GM19395 (cell line): ENCODE results near the gene COL11A1.

Experiments used
- ATAC-seq: cut with Tn5 transposase; IDR thresholded peaks from one replicate; pipeline ENCODE4 v1.9.1; 2021; ENCODE audit warnings: mild to moderate bottlenecking, moderate library complexity; ENCODE audit not compliant: unreplicated experiment

Gene COL11A1

GRCh38 chr1:102919659-102920058 is 188.7 kb downstream of the COL11A1 start:
- ATAC-seq: no peak

DNA sequence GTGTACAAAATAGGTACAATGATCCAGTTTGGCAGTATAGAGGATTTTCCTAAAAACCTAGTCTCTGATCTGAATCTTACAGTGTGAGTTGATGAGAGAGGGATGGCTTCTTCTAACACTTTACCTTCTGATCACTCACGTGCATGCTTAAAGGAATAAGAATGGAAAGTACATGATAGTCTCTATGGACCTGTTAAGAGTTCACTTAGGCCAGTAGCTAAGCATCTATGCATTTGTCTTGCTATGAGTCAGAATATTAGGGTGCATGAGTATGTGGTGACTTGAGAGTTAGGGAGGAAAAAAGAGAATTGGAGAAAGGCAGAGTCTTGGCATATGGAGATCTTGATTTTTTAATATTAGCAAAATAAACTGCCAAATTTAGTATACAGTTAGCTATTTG is 206.3 kb downstream of the COL11A1 start:
- ATAC-seq: no peak

DNA sequence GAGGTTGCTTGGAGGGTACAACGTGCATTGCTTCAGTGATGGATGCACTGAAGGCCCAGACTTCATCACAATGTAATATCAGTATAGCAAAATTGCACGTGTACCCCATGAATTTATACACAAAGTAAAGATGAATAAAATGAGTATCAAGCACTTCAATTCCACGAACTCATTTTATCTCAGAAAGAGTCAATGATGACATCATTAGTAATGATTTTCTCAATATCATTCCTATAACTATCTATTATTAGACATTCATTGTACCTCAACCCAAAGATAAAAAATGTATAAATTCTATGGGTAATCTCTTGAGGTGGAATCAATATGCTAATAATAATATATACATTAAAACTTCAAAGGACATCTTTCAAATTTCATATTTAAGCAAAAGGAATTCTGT is 208.4 kb downstream of the COL11A1 start:
- no peak for ATAC-seq

DNA sequence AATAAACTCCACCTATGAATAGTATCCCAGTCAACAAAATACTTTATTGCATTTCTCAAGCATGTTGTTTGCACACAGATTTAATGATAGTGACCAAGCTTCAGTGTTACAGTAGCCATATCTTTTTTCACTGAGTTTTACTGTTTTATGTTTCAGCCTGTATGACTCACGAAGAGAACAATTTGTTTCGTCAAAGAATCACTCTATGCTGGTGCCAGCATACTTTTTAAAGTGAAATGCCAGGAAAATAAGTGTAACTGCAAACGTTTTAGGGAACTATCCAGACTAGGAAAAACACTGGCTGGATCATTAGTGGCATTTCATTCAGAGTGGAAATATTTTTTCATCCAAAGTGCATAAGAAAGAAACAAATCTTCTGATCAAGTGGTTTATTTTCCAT is 210.8 kb downstream of the COL11A1 start:
- no peak for ATAC-seq

GRCh38 chr1:102896771-102897170 is 211.6 kb downstream of the COL11A1 start:
- no peak for ATAC-seq

DNA sequence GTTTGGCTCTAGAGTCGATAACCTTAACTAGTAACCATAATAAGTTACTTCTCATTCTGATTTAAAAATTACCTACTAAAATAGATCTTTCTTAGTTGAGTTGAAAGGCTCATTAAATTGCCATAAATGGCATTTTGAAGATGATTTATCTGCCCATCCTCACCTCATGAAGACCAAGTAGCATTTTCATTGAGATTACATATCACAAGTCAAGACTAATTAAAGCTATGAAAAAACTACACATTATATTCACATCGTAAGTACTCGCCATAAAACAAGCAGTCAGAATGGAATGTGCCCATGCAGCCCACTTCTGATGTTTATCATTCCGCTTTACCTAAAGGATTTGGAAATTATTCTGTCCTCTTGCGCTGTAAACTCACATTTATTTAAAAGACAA is 212.0 kb downstream of the COL11A1 start:
- ATAC-seq: no peak

GRCh38 chr1:102891868-102892625 is 216.3 kb downstream of the COL11A1 start:
- no peak for ATAC-seq

- ATAC-seq: no peak
Measured at GRCh38 chr1:102886638-102887037, 221.7 kb downstream of the COL11A1 start.

DNA sequence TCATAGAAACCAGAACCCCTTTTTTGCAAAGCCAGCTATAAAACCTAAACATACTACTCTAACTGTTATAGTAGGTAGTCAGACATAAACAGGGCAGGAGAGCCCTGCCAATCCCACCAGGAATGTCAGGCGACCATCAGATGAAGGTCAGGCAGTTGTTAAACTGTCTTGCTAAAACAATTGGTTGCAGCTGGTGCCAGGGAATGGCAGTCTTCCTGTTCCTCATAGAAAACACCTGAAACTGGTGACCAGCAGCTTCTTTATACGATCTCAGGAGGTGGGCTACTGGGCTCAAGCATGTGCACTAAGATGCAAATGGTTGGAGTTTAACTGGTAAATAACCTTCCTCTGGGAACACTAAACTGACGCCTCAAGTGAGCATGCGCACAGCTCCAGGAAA is 224.1 kb downstream of the COL11A1 start:
- ATAC-seq: no peak

GRCh38 chr1:102879439-102879993 is 228.8 kb downstream of the COL11A1 start:
- no peak for ATAC-seq

GRCh38 chr1:102875756-102876155 is 232.6 kb downstream of the COL11A1 start:
- ATAC-seq: no peak

DNA sequence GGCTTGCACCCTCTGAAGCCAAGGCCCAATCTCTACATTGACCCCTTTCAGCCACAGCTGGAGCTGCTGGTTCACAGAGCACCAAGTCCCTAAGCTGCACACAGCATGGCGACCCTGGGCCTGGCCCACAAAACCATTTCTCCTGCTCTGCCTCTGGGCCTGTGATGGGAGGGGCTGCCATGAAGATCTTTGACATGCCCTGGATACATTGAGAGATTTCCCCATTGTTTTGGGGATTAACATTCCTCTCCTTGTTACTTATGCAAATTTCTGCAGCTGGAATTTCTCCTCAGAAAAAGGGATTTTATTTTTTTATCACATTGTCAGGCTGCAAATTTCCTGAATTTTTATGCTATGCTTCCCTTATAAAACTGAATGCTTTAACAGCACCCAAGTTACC is 235.8 kb downstream of the COL11A1 start:
- ATAC-seq: no peak

DNA sequence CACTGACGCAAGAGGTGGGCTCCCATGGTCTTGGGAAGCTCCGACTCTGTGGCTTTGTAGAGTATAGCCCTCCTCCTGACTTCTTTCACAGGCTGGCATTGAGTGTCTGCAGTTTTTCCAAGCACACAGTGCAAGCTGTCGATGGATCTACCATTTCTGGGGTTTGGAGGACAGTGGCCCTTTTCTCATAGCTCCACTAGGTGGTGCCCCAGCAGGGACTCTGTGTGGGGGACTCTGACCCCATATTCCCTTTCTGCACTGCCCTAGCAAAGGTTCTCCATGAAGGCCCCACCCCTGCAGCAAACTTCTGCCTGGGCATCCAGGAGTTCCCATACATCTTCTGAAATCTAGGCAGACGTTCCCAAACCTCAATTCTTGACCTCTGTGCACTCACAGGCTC is 236.2 kb downstream of the COL11A1 start:
- ATAC-seq: no peak

DNA sequence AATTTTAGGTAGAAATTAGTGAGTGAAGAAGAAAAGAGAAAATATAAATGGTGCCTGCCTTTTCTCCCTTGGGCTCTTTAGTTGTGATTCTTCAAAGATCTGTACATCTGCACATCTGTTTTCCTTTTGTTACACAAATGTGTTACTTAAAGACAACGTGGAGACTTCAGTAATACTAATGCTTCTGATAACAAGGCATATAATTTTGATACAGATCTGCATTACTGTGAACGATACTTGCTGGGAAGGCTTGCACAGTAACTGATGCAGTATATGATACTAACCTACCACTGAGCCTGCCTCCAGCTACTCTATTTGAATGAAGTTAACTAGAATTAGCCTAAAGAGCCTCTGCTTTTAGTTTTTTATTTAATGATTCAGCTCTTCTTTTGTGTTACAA is 244.6 kb downstream of the COL11A1 start:
- ATAC-seq: no peak

- no peak for ATAC-seq
Measured at GRCh38 chr1:102861247-102861646, 247.1 kb downstream of the COL11A1 start.

DNA sequence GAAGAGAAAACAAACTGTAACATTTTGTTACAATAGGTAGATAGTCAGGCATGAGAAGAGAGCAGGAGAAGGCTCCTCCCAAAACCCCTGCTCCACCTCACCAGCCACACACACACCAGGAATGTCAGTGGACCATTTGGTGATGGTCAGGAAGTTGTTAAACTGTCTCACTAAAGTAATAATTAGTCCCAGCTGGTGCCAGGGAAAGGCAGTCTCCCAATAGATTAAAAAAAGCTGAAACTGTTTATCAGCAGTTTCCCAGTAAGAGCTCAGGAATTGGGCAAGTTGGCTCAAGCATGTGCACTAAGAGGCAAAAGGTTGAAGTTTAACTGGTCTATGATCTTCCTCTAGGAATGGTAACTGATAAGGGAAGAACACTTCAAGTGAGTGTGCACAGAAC is 249.6 kb downstream of the COL11A1 start:
- ATAC-seq: no peak

GRCh38 chr1:102857251-102857650 is 251.1 kb downstream of the COL11A1 start:
- ATAC-seq: no peak

- ATAC-seq: no peak
Measured at GRCh38 chr1:102853701-102854187, 254.6 kb downstream of the COL11A1 start.

DNA sequence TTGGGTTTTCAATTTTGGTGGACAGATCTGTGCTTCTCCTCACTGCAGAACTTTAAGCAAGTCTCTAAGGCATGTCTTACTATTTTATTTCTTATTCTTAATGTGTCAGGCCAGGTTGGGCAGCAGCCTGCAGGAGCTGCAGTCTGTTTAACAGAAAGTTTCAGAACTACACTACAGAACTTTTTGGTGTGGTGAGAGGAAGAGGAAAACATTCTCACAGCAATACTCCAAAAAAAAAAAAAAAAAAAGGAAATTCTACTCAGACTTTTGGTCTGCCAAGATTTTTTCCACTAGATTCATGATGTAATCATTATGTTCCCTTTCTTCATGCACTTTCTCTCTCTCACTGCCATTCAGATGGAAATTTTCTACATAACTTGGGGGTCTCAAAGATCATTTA is 255.2 kb downstream of the COL11A1 start:
- no peak for ATAC-seq

GRCh38 chr1:102852613-102853012 is 255.7 kb downstream of the COL11A1 start:
- no peak for ATAC-seq

DNA sequence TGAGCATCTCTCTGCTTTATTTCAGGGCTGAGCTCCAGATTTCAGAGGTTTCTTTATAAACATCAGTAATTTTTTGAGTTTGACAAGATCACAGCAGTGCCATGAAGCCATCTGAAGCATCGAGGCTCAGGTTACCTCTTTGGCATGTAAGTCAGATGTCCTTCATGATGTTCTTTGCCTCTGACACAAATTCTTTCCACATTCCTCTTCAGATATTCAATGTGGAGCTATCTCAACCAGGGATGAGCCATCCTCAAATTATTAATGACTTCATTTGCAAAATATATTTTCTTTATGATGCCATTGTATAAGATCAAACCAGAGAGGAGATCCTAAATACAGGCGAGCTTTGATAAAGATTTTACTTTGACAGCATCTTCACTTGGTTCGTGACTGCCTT is 256.7 kb downstream of the COL11A1 start:
- ATAC-seq: no peak

DNA sequence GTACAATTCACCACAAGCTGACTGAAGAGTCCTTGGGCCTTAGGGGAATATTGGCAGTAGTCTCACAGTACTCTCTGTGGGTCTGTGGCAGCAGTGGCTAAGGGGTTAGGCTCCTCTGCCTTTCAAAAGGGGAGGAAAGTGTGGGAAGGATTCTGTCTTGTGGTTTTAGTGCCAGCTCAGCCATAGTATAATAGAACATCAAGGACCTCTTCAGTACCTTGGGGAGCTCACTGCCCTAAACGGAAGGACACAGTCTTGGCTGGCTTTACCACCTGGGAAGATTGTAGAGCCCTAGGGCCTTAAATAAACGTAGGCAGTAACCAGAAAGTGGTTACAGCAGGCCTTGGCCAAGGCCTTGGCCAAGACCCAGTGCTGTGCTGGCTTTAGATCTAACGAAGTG is 265.7 kb downstream of the COL11A1 start:
- no peak for ATAC-seq

GRCh38 chr1:102840741-102841140 is 267.6 kb downstream of the COL11A1 start:
- ATAC-seq: no peak
